SU-DHL-6 (cell line): Measurements from ENCODE around the gene LRPAP1.

Source experiments
- EZH2phosphoT487 ChIP-seq: fragments of 200-600 bp; sonication (generic), shearing (Covaris generic); conservative IDR thresholded peaks from 2 replicates; pipeline ENCODE4 v1.6.1; 2018; ENCODE audit warnings: mild to moderate bottlenecking, antibody characterized with exemption, low read length, moderate library complexity, mixed read lengths
- TF ChIP-seq, protein P1 (sequence below): fragments of 200-600 bp; sonication (generic); IDR thresholded peaks from one replicate; pipeline ENCODE4 v1.5.1; 2017; ENCODE audit warnings: antibody characterized with exemption, mild to moderate bottlenecking, low read length, moderate library complexity; ENCODE audit not compliant: insufficient read depth, poor library complexity, severe bottlenecking

DNA sequence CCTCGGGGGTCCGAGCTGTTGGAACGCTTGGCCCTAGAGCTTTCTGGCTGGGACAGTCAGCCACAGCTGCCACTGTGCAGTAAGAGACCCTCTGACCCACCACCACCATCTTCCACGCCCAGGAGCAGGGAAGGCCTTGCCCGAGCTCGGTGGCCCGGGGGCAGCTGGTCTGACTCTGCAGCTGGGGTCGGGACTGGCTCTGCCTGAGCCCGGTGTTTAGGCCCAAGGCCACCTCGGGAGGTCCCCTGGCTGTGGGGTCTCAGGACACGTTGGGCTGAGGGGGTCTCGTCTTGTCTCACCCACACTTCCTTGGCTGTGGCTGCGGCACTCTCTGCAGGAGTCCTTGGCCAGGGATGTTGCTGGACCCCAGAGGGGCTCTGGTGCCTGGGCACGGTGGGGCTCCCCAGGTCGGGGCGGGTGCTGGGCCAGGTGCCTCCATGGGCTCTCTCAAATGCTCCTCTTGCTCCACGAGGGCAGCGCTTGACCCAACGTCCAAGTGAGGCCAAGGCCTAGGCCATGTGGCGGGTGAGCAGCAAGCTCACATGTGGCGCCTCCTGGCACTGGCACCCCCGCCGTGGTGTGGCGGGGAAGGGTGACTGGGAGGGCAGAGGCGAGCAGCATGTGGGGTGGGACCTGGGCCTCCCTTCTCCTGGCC, 46.2 kb downstream of the LRPAP1 start:
- TF ChIP-seq, protein P1, sequence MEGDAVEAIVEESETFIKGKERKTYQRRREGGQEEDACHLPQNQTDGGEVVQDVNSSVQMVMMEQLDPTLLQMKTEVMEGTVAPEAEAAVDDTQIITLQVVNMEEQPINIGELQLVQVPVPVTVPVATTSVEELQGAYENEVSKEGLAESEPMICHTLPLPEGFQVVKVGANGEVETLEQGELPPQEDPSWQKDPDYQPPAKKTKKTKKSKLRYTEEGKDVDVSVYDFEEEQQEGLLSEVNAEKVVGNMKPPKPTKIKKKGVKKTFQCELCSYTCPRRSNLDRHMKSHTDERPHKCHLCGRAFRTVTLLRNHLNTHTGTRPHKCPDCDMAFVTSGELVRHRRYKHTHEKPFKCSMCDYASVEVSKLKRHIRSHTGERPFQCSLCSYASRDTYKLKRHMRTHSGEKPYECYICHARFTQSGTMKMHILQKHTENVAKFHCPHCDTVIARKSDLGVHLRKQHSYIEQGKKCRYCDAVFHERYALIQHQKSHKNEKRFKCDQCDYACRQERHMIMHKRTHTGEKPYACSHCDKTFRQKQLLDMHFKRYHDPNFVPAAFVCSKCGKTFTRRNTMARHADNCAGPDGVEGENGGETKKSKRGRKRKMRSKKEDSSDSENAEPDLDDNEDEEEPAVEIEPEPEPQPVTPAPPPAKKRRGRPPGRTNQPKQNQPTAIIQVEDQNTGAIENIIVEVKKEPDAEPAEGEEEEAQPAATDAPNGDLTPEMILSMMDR = no peak
- TF ChIP-seq EZH2phosphoT487 = no peak
